HG03196 (cell line): ENCODE measurements around the gene DCTN1.
"Not testable (repeated sequence)": the region's sequence is repeated elsewhere in the genome, so short reads cannot be mapped to it uniquely, and the experiment has no call there.

Experiments used
- ATAC-seq: cut with Tn5 transposase; IDR thresholded peaks from one replicate; pipeline ENCODE4 v1.9.1; 2021; ENCODE audit not compliant: unreplicated experiment

DCTN1 gene

GRCh38 chr2:74379851-74380789 is at the start of gene DCTN1:
Gene DCTN1, minus strand, starts transcription at chr2:74380311. Its CDS starts 274 bp downstream, at chr2:74380037.
- no peak for ATAC-seq

DNA sequence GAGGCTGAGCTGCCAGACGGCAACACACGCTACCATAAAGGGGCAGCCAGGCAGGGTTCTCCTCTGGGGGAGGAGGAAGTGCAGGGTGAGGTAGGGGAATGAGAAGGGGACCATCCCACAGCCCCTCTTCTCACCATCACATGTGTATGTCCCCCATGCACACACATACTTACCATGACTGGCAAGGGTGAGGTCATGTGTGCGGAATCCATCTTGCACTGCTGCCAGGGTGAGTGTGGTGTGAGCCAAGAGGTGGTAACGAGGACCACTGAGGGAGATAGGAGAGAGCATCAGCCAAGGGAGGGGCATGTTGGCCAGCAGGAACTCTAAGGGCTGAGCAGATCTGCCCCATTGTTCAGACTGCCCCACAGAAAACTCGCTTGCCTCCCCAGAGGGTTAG is 48.6 kb upstream of the DCTN1 start:
- ATAC-seq = no peak

DNA sequence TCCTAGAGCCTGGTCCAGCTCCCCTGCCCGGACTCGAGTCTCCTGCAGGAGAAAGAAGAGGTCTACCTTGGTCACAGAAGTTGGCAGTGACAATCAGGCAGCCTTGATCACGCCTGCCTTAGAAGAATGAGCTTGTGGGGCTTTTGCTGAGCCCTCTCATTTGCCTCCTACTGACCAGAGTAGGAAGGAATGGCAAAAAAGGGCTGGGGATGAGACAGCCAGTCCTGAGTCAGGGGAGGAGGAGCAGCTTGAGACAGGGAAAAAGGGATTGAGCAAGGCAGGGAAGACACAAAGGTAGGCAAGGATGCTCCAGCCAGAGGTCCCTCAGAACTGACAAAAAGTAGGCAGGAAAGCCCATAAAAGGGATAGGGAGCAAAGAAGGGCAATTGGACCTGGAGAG is 47.4 kb upstream of the DCTN1 start:
- no peak for ATAC-seq

GRCh38 chr2:74426181-74426758 is 46.2 kb upstream of the DCTN1 start:
- no peak for ATAC-seq

- ATAC-seq = no peak
Observed at GRCh38 chr2:74425523-74425922, 45.4 kb upstream of the DCTN1 start.

DNA sequence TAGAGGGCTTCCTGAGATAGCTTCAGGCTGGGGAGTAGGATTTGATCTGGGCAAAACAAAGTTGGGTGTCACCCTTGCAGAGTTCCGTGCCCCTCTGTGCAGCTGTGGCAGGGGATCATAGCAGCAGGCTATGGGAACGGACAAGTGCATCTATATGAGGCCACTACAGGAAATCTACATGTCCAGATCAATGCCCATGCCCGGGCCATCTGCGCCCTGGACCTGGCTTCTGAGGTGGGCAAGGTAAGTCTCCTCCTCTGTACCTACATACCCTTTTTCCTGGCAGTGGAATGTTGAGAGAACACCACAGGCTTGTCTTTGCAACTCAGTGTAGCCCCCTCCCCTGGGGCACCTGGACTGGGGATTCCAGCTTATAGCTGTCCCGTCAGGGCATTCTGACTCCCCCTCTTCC is 44.9 kb upstream of the DCTN1 start:
- no peak for ATAC-seq

DNA sequence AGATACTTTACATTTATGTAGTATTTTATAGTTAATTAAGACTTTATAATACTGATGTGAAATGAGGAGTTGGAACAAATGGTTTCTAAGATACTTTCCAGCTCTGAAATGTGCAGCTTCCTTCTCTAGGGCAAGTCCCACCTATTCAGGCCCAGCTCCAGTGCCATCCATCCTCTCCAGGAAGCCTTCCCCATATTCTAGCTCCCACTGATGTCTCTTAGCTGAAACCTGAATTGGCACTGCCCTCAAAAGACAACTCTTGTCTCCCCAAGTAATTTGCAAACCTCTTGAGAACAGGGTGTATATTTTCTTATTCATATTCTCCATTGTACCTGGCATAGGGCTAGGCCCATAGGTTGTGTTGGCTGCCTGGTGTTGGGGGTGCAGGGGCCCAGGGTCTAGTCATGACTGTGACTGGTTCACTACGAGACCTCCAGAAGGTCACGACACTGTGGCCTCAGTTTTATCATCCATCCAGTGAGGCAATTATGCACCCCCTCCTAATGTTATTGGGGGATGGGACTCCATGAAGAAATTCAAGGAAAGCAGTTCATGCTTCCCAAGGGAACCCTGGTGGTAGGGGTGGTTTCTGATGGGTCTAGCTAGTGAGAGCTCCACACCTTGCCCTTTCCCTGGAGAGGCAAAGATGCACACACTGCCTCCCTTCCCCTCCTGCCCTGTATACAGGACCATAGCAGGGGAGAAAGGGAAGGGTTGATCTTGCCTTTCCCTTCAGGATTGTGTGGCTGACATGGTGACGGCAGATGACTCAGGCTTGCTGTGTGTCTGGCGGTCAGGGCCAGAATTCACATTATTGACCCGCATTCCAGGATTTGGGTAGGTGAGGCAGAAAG is 44.3 kb upstream of the DCTN1 start:
- no peak for ATAC-seq

DNA sequence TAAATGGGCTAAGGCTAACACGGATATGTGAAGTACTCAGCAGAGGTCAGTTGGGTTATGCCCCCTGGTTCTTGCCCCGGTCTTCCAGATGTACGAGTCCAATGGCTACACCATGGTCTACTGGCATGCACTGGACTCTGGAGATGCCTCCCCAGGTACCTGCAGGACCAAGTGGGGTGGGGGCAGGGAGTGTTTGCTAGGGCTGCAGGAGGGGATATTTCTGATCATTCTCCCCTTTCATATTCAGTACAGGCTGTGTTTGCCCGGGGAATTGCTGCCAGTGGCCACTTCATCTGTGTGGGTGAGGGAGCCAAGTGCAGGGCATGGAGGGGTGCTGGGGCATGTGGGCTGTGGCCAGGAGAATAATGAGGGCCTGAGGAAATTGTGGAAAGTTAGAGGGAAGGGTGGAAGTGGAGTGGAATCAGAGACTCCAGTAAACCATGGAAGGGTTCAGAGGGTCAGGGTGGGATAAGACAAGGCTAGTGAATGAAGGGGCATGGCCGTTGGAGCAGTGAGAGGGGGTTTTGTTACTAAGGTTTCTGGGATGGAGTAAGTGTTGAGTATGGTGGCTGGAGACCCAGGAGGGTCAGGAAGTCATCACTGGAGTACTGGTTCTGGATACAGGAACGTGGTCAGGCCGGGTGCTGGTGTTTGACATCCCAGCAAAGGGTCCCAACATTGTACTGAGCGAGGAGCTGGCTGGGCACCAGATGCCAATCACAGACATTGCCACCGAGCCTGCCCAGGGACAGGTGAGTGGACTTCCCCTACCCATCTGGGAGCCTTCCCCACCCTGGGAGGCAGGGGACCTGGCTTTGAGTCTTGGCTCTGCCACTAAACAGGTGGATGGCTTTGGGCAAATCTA is 43.4 kb upstream of the DCTN1 start:
- no peak for ATAC-seq

DNA sequence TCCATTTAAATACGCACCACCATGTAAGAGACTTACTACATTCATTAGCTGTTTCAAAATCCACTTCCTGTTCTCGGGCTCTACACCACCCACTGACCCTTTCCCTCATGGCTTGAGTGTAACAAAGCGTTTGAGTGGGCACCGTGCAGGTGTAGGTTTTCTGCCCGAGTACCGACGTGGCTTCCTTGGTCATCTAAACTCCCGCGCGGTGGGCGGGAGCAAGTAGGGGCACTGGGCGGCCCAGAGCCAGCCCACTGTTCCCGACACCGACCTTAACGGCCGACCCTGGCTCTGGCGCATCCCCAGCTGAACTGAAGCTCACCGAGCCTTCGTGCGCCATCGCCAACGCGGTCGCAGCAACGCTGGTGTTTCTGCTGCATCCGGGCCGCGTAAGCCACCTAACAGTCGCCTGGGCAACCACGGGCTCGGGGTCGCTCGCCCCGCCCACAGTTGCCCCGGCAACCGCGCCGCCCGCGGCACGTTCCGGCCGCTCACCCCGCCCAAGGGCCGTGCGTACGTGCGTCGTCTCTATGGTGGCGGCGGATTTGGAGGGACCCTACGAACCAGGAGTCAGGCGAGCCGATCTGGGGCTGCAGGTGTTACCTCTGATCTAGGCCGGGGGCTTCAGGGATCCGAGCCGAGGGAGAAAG is 41.2 kb upstream of the DCTN1 start, which contains the start of the genes C2orf81 and WDR54:
Gene C2orf81, minus strand, starts transcription at position 399 of the 650 bp plus-strand sequence. Its CDS starts 59 bp downstream, at position 340.
Gene WDR54, plus strand, starts transcription at position 510 of the 650 bp plus-strand sequence. CDS start 424 bp downstream, outside the sequence.
- ATAC-seq = peak; percentile 89

GRCh38 chr2:74420443-74421103 is 40.5 kb upstream of the DCTN1 start:
- not testable (repeated sequence) for ATAC-seq

DNA sequence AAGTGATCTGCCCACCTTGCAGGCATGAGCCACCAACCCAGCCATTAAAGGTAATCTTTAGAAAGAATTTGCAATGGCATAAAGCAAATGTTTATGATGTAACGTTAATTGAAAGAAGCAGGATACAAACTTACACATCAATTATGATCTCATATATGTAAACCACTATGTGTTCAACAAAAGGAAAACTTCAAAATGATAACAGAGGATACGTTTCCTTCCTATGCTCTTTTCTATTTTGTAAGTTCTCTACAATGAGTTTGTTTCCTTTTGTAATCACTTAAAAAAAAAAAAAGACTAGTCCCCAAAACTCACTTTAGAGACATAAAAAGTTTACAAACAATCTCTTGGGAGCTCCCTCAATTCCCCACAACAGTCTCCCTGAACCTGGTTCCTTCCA is 39.9 kb upstream of the DCTN1 start:
- no peak for ATAC-seq

DNA sequence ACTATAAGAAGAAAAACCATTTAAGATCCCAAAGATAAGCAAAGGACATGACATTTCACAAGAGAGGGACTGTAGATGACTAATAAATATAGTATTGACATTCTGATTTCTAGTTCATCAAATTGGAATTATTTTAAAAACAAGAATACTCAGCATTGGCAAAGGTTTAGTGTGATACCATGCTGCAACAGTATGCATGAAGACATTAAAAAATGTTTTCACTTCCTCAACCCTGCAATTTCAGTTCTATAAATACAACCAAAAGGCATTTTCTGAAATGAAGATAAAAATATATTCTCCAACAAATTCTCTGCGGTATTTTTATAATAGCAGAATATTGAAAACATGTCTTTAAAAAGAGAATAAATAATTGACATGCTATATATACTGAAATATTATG is 39.2 kb upstream of the DCTN1 start:
- ATAC-seq = no peak

DNA sequence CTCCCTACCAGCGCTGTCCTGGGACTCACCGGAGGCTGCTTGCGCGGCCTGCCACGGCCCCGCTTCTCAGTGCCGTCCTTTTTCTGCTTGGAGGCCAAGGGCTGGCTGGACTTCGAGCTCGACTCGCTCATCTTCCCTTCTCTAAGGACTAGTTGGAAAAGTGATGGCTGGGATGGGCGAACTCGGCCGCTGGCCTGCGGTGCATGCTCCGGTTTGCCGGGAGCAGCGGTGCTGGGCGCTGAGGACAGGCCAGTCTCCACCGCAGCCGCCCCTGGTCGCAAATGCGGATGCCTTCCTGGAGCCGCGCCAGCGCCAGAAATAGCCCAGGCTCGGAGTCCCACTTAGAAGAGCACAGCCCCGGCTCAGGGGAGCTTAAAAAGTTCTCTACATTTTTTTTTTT is 38.2 kb upstream of the DCTN1 start:
- ATAC-seq = no peak

GRCh38 chr2:74417763-74418162 is 37.7 kb upstream of the DCTN1 start:
- ATAC-seq = no peak

DNA sequence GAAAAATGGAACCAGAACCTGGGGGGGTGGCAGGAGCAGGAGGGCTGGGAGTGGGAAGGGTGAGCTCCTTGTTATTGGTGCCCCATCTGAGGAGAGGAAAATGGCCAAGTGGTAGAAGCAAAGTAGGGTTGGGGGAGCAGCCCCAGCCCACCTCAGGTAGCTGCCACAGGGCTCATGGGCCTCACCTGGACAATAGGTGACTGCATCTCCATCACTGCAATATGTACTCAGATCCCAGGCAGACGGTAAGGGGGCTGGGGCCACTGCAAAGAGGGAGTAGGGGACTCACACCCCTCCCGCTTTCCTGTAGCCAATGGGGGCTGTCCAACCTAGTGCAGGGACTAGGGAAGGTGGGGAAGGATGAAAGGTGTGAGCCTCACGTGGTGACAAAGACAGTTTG is 37.1 kb upstream of the DCTN1 start:
- ATAC-seq = no peak

DNA sequence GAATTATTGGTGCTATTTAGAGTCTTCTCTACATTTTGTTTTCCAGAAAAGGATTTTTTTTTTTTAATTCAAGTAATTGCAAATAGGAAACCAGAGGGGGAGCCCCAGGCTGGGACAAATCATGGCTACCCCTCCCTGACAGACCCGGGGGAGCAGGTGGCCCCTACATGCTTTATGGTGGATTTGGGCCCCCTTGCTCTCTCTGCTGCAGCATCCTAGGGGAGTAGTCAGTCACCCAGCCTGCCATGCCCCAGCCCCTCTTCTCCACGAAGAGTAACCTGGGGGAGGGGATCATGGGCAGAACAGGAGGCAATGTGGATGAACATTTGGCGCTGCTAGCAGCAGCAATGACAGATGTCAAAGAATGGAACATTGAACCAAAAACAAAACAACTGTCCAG is 36.7 kb upstream of the DCTN1 start:
- no peak for ATAC-seq

- ATAC-seq = no peak
Observed at GRCh38 chr2:74415762-74416395, 35.8 kb upstream of the DCTN1 start.

DNA sequence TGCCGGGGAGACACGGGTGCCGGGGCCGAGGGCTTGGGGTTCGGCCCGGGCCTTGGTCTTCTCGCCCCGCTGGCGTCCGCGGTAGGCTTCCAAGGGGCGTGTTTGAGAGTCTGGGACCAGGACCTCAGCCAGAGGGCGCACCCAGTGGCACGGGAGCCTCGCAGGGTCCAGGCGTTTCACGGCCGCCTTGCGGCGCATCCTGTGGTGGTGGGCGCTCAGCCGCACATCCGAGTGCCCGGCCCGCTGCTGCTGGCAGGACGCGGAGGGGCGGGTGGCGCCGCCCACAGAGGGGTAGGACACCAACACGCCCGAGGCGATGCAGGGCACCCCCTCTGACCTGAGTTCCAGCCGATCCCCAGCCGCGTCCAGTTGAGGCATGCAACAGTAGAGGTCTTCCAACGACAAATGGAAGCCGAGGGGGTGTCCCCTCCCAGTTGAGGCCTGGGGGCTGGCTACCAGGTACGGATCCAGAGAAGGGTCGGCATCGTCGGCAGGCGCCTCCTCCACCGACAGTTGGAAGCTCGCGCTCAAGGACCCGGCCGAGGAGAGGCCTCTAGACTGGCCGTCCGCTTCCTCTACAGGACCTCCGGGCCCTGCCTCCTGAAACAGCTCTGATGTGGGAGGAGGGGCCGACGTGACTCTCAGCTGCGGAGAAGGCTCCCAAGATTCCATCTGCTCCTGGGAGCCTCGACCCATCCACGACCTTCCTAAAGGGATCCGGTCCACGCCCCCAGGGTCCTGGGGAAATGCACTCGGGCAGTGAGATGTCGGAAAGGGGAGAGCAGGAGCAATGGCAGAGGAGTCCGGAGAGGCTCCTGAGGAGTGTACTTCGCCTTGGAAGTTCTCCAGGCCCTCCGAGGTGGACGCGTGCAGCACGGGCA is 35.0 kb upstream of the DCTN1 start:
- peak; percentile 55 for ATAC-seq
